Measurements from ENCODE around the gene DNAH1. TPM values are rescaled to one million over a fixed set of nuclear protein-coding genes. Genes with fewer than 3 reads are reported as not detected.

DNAH1 gene
- total RNA-seq, 1 donor from 2014 or later, result 3.3 TPM

GRCh38 chr3:52286777-52287110, 29.4 kb upstream of the DNAH1 start:
- no peak for DNase-seq (ENCODE audit: low spot score)
- H3K4me1 Mint-ChIP-seq (ENCODE audit: unreplicated experiment), result peaks cover 23% of the 10 kb centered on the region
- H3K9me3 Mint-ChIP-seq (ENCODE audit: unreplicated experiment), result no peaks in the 10 kb centered on the region
- peak overlapping the region; percentile 98 for H3K4me3 Mint-ChIP-seq (ENCODE audit: unreplicated experiment)
- peaks cover 5% of the 10 kb centered on the region for H3K27me3 Mint-ChIP-seq (ENCODE audit: unreplicated experiment)
- TF ChIP-seq CTCF (IDR thresholded peaks at IDR 0.05; ENCODE audit: unreplicated experiment), result no peak
- peaks cover 5% of the 10 kb centered on the region for H3K36me3 Mint-ChIP-seq (ENCODE audit: low read depth, unreplicated experiment)
- H3K27ac Mint-ChIP-seq (ENCODE audit: unreplicated experiment), result peak overlapping the region; percentile 100

GRCh38 chr3:52288674-52289073, 27.4 kb upstream of the DNAH1 start:
- no peaks in the 10 kb centered on the region for H3K9me3 Mint-ChIP-seq (ENCODE audit: unreplicated experiment)
- no peak for TF ChIP-seq CTCF (IDR thresholded peaks at IDR 0.05; ENCODE audit: unreplicated experiment)
- no peak for DNase-seq (ENCODE audit: low spot score)
- H3K36me3 Mint-ChIP-seq (ENCODE audit: low read depth, unreplicated experiment), result peaks cover 5% of the 10 kb centered on the region
- peaks cover 5% of the 10 kb centered on the region for H3K27me3 Mint-ChIP-seq (ENCODE audit: unreplicated experiment)
- peak overlapping the region; percentile 98 for H3K4me3 Mint-ChIP-seq (ENCODE audit: unreplicated experiment)
- peaks cover 20% of the 10 kb centered on the region for H3K4me1 Mint-ChIP-seq (ENCODE audit: unreplicated experiment)
- peak overlapping the region; percentile 100 for H3K27ac Mint-ChIP-seq (ENCODE audit: unreplicated experiment)

GRCh38 chr3:52289338-52289746, 26.8 kb upstream of the DNAH1 start:
- peaks cover 6% of the 10 kb centered on the region for H3K27me3 Mint-ChIP-seq (ENCODE audit: unreplicated experiment)
- H3K36me3 Mint-ChIP-seq (ENCODE audit: low read depth, unreplicated experiment), result peaks cover 5% of the 10 kb centered on the region
- H3K4me1 Mint-ChIP-seq (ENCODE audit: unreplicated experiment), result peaks cover 20% of the 10 kb centered on the region
- no peak for DNase-seq (ENCODE audit: low spot score)
- no peak overlapping the region for H3K4me3 Mint-ChIP-seq (ENCODE audit: unreplicated experiment)
- TF ChIP-seq CTCF (IDR thresholded peaks at IDR 0.05; ENCODE audit: unreplicated experiment), result no peak
- H3K9me3 Mint-ChIP-seq (ENCODE audit: unreplicated experiment), result no peaks in the 10 kb centered on the region
- H3K27ac Mint-ChIP-seq (ENCODE audit: unreplicated experiment), result no peak overlapping the region

- Mint-ChIP-seq H3K9me3 (ENCODE audit: unreplicated experiment) (no peaks in the 10 kb centered on the region), H3K4me3 (ENCODE audit: unreplicated experiment) (peak overlapping the region; percentile 70), H3K27ac (ENCODE audit: unreplicated experiment) (no peak overlapping the region), H3K27me3 (ENCODE audit: unreplicated experiment) (peaks cover 8% of the 10 kb centered on the region), H3K36me3 (ENCODE audit: low read depth, unreplicated experiment) (peaks cover 5% of the 10 kb centered on the region), H3K4me1 (ENCODE audit: unreplicated experiment) (peaks cover 20% of the 10 kb centered on the region)
- no peak for TF ChIP-seq CTCF (IDR thresholded peaks at IDR 0.05; ENCODE audit: unreplicated experiment)
- no peak for DNase-seq (ENCODE audit: low spot score)
Observed at GRCh38 chr3:52289747-52290595, 26.1 kb upstream of the DNAH1 start.

Measured in endothelial cell (in vitro differentiated cells).